NCI-H226 (cell line): ENCODE results near the gene ZMYND8.

Experiments
- DNase-seq: peaks from one replicate; pipeline ENCODE4 v3.0.0-alpha.2; 2015

Gene ZMYND8

DNA sequence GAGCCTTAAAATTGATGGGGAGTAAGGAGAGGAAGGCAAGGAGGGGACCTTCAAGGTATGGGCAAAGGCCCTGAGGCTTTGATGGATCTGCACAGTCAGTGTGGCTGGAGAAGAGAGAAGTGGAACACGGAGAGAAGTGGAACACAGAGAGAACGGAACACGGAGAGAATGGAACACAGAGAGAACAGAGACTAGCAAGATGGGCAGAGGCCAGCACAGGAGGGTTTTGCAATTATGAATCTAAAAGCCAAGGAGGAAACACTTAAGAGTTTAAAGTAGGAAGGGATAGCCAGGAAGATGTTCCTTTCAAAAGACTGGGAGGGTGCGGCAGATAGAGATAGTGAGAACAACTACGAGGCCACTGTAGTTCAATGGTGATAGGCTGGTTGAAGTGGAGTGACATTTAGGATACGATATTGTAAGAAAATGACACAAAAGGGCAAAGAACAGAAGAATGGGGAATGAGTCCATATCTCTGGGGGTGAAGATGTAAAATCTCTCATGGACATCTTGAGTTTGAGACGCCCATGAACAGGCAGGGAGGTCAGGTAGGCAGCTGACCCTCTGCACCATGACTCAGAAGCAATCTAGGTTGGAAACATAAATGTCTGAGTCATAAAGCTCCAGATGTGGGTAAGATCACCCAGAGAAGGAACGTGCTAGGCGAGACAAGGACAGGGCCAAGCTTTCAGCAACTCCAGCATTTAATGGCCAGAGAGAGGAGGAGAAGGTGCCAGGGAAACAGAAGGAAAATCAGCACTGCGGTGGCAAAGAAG is 25.4 kb downstream of the ZMYND8 start:
- peak; percentile 82 for DNase-seq

DNA sequence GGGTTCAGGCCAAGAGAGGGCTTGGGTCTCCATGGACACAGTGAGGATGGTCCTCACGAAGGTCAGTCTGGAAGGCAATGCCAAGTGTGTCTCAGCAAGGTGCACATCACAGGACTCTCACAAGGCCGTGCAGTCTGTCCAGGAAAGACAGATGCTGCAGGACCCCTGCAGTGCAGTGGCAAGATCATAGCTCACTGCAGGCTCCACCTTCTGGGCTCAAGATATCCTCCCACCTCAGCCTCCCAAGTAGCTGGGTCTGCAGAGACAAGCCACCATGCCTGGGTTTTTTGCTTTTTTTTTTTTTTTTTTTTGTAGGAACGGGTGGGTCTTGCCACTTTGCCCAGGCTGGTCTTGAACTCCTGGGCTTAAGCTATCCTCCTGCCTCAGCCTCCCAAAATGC is 26.4 kb downstream of the ZMYND8 start:
- no peak for DNase-seq

DNA sequence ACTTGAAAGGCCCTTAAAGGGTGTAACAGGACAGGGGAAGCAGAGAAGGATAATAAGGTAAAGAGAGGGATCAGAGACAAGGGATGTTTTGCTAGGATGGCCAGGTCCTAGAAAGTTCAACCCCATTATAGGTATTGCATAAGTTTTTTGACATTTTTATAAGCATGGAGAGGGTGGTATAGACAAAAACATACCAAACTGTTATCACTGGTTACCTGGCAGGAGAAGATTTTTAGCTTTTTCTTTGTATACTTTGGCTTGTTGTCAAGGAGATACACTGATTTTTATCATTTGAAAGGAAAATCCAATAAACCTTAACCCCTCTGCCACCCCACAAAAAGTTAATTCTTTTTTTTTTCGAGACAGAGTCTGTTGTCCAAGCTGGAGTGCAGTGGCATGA is 28.4 kb downstream of the ZMYND8 start:
- no peak for DNase-seq

DNA sequence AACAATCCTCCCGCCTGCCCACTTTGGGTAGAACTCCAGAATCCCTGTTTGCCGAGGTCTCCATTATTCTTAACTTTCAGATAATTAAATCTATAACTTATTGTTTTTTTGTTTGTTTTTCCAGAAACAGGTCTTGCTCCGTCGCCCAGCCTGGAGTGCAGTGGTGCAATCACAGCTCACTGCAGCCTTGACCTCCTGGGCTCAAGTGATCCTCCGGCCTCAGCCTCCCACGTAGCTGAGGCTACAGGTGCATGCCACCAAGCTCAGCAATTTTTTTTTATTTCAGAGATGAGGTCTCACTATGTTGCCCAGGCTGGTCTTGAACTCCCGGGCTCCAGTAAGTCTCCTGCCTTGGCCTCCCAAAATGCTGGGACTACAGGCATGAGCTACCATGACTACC is 28.8 kb downstream of the ZMYND8 start:
- DNase-seq, result no peak

DNA sequence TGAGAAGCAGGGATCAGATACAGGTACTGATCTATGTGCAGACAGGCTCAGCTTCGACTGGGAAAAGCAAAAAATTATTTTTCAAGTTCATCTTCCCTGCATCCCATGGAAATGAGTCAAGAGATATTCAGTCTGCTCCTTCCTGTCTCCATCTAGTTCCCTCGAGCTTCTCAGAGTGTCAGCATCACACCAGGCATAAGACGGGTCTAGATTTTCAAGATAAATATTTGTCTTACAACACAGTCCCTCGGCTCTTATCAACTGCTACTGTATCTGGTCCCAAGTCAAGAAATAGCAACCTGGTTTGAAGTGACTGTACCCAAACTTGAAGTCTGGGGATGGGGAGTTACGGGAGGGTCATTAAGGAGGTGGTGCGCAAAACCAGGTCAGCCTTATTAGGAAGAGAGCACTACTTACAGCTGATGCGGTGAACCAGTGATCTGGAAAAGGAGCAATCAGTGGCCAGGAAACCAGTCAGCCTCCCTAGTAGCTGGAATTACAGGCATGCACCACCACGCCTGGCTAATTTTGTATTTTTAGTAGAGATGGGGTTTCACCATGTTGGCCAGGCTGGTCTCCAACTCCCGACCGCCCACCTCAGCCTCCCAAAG is 29.7 kb downstream of the ZMYND8 start:
- peak; percentile 29 for DNase-seq

DNA sequence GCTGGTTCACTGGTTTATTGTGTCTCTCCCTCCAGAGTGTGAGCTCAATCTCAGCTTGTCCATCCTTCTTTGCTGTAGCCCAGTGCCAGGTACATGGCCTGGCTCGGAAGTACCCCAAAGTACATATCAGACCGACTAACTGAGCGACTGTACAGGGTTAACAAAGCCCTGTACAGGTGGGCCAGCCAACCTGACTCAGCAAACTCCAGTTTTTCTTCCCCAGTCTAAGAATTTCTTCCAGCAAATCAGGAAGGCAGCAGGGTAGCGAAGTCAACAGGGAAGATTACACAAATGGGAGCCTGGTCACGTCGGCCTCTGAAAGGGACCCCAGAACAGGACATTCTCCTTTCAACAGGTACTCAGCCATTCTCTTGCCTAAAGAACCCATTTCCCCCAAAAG is 31.3 kb downstream of the ZMYND8 start:
- DNase-seq, result no peak

DNA sequence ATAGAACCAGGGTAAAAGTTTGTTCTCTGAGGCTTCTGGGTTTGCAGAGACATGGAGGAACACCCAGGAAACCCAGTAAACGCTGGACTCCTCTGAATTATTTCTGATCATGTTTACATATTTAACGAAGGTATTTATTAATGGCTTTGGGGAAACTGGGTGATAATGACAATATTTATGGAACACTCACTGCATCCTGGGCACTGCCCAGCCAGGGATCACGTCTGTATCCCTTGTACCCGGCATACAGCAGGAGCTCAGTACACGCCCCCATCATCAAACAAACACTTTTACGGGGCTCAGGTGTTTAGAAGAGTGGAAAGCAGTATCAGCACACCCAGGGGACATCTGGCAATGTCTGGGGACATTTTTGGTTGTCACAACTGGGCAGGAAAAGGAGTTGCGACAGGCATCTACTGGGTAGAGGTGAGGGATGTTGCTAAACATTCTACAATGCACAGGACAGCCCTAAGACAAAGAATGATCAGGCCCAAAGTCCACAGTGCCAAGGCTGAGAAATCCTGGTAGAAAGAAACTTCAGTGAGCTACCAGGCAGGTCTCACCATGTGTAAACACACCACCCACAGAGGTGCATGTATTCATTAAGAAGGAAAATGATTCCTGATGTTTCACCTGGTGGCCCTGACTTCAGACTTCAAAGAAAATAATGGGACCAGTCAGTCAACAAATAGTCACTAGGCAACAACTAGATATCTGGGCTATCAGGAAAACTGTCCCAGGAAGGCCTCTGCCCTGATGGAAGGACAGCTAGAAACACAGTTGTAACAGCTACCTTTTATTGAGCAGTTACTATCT is 35.3 kb downstream of the ZMYND8 start:
- DNase-seq, result no peak

DNA sequence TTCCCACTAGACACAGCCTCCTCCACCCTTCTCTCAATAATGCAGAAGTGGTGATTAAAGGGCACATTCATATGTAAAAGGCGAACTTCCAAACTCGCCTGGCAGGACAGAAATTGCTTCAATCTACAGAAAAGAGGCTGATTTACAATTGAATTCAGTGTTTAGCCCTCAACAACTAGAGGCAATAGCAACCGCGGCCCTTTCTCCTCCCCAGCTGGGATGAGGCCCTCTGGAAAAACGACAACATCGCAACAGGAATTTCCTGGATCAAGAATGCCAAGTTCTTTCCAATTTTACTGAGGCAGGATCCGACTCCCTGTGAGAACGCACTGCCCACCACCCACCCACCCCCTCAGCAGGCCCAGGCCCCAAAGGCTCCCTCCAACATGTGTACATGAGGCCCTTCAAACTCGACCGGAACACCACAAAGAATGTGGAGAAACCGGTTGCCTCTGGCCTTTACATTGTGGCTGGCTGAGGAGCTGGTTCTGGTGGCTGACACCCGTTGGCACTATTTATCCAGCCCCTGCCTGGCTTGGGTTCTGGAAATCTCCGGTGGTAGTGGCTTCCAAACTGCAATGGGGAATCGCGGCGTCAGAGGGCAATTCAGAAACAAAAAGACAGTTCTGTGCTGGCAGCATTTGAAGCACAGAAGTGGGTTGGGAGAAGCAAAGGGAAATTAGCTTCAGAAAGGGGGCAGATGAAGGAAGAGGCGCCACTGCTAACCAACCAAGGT is 36.8 kb downstream of the ZMYND8 start:
- no peak for DNase-seq

DNA sequence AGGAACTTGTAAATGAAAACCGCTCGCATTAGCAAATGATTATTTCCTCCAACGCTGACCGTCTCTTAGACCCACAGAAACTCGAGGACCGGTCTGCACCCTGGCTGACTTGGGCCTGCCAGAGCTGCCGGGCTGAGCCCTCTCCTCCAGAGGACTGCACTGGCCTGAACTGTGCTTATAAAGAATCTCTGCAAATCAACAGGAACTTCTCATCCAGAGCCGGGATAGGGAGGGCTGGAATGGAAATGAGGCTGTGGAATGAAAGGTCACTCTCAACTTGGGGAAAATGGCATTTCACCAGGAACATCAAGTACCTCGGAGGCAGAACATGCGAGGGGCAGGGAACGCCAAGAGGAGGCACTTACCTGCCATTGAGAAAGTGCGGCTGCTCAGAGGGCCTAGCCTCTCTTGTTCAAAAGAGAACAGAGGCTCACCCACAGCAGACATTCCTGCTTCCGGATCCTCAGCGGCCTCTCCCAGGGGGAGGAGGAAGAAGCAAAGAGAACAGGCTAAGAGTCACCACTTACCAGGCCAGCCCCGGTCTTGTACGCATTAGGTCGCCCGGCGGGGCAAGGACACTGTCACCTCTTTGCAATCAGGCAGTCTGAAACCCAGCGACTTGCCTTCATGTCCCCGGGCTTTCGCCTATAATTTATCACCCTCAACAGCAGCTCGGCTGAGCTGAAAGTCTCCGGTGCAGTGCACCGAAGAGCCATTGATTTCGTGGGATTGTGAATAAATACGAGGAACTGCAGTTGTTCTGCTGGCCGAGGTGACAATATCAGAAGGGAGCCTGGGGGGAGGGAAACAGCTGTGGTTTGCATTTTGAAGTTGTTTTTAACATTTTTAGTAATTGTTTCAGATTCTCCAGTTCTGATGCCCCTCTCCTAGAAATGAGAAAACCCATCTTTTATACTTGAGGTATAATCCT is 37.6 kb downstream of the ZMYND8 start:
- DNase-seq, result no peak

DNA sequence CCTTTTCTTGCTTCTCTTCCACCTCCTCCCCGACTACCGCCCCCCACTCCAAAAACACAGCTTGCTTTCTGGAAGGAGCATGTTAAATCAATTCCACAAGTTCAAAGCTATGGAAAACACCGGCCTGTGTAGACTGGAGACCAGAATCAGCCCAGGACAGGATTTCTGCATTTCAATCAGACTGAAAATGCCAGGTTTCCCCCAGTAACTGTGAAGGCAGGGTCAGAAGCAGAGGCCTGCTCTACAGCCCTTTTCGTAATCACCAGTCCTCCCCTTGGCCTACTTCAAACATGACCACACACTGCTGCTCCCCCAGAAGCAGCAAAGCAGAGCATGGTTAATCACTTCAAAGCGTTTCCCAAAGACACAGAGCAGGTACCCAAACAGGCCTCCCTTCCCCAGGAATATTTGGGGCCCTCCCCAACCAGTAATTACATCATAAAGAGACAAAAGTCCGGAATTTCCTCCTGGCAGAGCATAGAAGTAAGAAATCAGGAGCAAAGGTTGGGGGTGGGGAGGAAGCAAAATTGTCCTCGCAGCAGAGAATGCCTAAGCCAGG is 38.4 kb downstream of the ZMYND8 start:
- peak; percentile 65 for DNase-seq

DNA sequence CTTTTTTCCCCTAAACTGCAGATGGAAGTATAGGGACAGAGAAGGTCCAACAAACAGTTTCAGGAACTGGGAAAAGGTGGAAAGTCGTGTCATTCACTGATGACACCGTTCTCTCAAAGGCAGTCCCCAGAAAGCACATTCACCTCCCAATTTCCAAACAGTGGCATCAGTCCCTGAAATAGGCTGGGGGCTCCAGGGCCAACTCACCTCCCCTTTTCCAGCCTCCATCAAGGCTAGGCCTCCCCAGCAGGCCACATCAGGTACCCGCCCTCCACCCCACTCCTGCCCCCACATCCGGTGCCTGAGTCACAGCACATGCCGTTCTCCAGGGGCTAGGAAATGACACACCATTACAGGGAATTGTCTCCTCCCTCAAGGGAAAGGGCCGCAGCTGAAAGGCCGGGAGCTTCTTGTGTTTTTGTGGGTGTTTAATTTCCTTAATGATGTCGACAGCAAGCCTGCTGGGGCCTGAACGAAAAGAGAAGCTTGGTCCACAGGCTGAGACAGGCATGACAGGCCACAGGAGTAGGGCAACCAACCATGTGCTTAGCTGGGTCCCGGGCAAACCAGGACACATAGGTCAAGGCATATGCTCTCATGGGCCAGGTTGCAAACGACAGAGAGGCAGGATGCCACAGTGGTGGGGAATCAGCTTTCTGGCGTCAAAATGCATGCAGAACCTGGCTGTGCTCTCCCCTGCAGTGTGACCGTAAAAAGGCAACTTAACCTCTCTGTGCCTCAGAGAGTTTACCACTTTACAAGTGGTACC is 39.2 kb downstream of the ZMYND8 start:
- peak; percentile 95 for DNase-seq

DNA sequence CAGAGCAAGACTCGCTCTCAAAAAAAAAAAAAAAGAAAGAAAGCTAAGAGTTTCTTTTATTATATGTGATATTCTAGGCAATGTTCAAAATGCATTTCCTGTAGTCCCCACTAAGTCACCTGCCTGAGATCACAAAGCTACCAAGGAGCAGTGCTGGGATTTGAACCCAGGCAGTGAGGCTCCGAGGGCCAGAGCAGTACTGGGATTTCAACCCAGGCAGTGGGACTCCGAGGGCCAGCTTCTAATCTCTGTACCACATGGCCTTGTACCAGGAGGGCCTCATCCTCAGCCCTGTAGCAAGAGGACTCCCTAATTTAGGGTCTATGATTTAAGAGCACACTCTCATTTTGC is 39.7 kb downstream of the ZMYND8 start:
- DNase-seq, result no peak

DNA sequence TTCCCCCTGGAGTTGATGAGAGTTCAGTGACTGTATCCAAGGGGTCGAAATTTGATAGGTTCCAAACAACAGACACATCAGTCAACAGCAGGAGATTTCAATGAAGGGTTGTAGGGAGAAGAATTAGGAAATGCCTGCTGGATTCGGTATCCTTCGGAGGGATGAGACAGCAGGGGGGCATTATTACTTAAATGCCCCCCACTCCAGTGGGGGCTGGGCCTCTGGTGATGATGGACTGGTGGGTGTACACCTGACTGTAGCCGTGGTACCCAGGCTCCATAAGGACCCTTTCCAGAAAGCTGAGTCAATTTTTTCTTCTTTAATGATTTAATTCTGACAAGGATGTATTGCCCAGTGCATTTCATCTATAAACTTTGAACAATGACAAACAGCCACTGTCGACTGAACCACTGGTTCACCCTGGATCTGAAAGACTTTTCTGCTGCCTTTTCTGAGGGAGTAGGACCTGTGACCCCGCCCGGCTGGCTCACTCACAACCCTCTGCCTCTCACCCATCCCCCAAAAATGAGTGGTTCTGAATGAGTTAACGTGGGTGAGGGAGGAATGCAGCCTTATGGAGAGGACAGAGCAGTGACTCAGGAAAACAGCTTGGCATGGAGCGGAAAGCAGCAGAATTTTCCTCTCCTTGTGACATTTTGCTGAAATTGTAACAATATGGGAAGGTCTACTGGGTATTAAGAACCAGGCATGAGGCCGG is 41.0 kb downstream of the ZMYND8 start:
- peak; percentile 88 for DNase-seq

DNA sequence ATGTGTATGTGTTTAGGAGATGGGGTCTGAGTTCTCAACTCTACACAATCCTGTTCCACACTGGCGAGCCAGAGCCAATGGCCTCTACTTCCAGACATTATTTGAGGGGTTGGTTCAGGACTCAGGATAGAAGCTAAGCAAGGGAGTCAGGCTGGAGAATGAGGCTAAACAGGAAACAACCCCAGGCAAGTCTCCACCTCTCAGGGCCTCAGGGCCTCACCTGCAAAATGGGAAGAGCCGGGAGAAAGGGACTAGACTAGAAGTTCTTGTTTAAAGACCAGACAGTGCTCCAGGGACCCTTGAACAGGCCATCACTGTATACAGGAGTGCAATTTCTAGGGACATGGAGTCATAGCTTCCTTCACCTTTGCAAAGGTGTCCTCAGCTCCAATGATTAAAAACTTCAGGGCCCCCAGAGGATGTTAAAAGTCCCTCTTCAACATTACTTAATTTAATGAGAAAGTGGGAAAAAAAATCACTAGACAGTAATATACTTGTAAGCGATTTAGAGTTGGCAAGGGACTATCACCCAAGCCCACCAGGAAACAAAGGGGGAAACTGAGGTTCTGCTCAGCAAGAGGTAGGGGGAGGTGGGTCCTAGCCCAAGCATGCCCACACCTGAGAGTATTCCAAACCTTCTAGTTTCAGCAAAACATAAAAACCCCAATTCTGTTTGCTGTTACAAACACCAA is 41.7 kb downstream of the ZMYND8 start:
- no peak for DNase-seq

DNA sequence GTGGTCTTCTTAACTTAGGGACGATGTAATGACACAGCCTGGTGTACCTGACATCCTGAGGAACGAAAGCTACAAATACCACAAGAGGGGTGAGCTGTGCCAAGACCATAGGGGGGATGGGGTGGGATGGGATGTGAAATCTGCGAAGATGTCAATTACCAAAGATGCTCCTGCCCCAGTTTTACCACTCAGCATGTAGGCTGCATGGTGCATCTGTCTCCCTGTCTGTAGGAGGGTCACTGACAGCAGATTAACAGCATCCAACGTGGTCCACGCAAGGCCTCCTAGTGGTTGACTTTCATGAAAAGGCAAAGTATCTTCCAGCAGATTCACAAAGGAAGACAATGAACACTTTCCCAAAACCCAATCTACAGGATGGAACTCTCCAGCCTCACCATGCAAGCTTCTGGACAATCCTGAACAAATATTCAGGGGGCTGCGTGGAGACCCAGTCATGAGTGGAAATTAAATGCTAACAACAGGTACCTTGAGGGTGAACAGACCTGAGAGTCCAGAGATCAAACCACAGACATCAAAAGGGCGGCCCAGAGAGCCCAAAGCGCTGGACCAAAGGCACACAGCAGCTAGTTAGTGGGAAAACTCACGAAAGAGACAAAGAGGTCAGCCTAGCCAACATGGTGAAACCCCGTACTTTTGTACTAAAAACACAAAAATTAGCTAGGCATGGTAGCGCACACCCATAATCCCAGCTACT is 44.4 kb downstream of the ZMYND8 start:
- DNase-seq, result no peak

DNA sequence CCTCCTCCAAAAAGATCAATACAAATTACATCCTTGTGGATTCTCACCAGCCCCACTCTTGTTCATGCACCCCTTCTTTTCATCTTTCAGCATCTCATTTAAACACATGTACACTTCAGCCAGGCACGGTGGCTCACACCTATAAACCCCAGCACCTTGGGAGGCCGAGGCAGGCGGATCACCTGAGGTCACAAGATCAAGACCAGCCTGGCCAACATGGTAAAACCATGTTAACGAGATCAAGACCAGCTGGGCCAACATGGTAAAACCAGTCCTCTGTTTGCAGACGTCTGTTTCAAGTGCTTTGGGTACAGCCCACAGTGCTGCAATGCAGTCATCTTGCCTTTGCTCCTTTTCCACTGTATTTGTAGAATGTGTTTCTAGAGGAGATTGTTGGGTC is 45.3 kb downstream of the ZMYND8 start:
- DNase-seq, result no peak

DNA sequence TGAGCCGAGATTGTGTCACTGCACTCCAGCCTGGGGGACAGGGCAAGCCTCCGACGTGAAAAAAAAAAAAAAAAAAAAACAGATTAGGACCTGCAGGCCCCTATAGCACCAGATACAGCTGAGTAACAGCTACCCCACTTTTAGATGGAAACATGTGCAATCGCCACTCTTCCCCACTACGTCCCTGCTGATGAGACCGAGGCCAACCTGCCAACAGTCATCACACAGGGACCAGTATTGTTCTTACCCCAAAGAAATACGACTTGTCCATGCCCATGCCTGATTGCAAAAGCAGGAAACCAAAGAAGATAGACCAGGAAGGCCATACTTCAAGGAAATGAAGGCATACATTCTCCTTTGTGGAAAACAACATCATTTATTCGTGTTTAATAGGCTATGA is 45.8 kb downstream of the ZMYND8 start:
- no peak for DNase-seq

DNA sequence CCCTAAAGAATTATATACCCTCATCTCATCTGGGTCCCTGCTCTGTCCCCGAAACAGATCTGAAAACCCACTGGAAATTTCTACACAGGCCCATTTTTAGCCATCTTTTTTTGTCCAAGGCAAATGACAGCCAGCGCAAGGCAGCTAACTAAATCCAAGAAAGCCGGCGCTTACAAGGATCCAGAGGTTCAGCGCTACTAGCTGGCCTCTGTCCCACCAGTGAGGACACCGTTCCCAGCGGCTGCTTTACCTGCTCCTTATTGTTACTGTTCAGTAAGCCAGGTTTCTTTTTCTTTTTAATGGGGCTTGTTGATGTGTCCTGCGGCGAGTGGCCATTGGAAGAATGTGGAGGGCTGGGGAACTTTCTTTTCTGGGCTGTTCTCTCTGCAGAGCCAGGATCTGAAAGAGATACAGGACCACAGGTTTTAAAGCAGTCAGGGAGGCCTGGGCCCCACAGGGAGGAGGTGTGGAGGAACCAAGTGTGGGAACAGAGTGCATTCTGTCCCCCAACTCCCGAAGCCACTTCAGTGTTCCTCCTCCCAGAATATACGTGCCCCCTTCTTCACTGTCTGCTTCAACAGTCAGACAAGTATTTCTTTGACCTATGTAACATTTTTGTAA is 46.6 kb downstream of the ZMYND8 start:
- DNase-seq, result no peak

DNA sequence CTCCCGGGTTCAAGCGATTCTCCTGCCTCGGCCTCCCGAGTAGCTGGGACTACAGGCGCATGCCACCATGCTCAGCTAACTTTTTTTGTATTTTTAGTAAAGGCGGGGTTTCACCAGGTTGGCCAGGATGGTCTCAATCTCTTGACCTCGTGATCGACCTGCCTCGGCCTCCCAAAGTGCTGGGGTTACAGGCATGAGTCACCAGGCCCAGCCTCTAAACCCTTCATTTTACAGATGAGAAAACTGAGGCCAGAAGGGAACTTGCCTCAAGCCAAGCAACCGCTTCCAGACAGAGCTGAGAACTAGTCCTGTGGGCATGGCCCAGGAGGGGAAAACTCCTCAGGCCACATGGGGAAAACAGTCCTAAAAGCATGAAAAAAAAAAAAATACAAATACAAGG is 47.1 kb downstream of the ZMYND8 start:
- no peak for DNase-seq
